Islet precursor cell (in vitro differentiated cells): ENCODE results near the gene TIMM23.
A peak's percentile ranks its signal among the peaks of the same experiment; 100 is the strongest.
"Not testable (repeated sequence)": the region's sequence is repeated elsewhere in the genome, so short reads cannot be mapped to it uniquely, and the experiment has no call there.

Source experiments
- DNase-seq: peaks from one replicate; pipeline ENCODE4 v3.0.0-alpha.2; 2018

The TIMM23 gene, protein sequence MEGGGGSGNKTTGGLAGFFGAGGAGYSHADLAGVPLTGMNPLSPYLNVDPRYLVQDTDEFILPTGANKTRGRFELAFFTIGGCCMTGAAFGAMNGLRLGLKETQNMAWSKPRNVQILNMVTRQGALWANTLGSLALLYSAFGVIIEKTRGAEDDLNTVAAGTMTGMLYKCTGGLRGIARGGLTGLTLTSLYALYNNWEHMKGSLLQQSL

DNA sequence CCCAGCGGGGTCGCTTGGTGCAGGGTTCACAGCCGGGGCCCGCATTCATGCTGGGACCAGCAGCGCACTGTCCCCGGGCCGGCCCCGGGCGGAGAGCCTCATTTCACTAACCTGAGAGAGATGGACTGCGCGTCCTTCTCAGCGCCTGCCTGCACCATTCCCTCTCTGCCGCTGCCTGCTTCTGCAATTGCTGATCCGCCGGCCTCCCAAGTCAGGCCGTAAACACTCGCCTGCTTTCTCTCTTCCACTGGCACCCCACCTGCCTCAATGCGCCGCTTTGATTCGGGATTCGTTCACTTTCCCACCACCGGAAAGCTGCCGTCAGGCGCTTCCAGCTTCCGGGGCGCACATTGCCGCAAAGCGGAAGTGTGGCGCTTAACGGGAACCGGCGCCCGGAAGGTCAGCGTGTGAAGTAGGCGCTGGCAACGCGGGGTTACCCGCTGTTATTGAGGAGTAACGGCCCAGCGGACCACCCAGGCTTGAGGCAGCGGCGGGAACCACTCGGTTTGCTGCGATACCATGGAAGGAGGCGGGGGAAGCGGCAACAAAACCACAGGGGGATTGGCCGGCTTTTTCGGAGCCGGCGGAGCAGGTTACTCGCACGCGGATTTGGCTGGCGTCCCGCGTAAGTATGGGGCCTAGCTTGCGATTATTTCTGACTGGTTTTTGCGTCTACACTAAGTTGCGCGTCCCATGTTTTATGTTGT lies at the start of gene TIMM23:
TSS of gene TIMM23 (plus strand) at position 384 of the 707 bp plus-strand sequence. CDS start at position 520, 136 bp downstream.
- peak; percentile 91 for DNase-seq

DNA sequence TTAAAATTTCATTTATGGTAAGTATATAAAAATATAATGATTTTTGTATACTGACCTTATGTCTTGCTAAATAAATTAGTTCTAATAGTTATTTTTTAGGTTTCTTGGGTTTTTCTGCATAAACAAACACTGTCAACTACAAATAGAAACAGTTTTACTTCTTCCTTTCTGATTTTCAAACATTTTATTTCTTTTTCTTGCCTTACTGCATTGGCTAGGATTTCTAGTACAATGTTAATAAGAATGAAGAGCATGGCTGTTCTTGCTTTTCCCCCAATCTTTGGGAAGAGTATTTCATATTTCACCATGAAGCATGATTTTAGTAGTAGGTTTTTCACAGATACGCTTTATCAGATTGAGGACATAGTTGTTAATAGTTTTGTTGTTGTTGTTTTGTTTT lies 45.5 kb upstream of the TIMM23 start:
- DNase-seq, result not testable (repeated sequence)

DNA sequence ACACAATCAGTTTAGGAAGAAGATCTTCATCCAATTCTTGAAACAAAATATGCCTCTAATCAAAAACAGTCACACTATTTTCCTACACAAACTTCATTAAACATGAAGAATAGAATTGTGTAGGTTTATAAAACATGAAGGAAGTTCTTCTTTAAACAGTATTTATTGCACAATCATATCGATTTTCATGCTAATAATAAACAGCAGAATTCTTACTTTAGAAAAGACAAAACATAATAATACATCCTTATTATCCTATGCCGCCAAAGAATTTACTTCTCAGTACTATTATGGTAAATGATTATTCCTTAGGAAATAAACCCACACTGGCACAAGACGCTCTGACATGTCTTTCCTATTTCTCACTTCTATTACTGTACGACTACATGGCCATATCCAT lies 41.0 kb upstream of the TIMM23 start:
- not testable (repeated sequence) for DNase-seq

DNA sequence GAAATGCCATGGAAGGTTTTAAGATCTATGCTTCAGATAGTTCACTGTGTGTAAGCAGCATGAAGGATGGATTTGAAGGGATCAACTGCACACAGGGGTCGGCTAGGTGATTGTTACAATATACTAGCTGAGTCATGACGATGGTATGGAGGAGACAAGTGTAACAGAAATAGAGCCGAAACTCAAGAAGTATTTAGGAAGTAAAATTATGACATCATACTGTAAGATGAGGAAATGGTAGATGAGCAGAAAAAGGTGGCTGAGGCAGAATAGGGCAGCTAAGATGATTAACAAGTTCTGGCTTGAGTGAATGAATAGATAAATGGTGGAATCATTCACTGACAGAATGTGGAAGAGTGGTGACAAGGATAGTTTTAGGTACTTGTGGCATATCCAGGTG lies 37.5 kb upstream of the TIMM23 start:
- DNase-seq, result not testable (repeated sequence)

DNA sequence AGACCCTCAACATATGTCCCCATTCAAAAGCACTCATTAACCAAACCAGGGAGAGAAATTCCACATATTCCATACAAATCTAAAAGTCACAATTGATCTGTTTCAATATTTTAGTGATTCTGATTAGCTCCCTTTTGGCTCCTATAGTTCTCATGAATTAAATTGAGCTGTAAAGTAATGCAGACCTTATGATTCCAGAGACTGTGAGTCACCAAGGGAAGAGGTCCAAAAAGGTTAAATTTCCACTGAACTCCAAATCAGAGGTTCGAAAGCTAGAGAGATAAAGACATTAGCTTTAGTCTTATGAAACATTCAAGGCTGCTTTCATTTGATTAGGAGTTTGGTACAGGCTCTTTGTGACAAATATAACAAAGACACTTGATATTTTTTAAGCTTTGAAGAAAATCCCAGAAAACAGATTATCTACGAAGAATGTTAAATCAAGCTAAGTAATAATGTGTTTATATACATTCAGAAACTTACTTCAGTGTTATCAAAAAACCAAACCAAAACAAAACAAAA lies 33.1 kb upstream of the TIMM23 start:
- not testable (repeated sequence) for DNase-seq

DNA sequence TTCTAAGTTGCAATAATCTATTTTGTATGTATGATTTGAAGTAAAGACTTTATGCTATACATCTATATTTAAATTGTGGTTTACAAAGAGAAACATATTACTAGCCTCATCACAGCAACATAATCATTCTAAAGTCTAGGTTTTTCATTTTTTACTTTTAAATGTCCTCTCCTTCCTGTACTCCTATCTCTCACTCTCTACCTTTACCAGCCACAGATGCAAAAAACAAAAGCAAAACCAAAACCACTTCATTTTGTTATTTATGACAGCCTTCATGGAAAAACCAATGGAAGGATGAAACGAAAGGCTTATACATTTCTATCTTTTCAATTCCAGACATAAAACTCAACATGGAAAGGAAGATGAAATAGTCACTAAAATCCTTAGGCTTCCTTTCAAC lies 31.1 kb upstream of the TIMM23 start:
- not testable (repeated sequence) for DNase-seq

DNA sequence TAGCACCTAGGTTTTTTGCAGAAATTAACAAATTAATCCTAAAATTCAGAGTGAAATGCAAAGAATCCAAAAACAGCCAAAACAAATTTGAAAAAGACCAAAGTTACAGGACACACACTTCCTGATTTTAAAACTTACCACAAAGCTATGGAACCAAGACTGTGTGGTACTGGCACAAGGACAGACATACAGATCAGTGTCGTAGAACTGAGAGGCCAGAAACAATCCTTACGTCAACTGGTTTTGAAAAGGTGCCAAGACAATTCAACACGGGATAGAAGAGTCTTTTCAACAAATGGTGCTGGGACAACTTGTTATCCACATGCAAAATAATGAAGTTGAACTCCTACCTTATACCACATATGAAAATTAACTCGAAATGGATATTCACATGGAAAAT lies 26.8 kb upstream of the TIMM23 start:
- DNase-seq, result not testable (repeated sequence)

DNA sequence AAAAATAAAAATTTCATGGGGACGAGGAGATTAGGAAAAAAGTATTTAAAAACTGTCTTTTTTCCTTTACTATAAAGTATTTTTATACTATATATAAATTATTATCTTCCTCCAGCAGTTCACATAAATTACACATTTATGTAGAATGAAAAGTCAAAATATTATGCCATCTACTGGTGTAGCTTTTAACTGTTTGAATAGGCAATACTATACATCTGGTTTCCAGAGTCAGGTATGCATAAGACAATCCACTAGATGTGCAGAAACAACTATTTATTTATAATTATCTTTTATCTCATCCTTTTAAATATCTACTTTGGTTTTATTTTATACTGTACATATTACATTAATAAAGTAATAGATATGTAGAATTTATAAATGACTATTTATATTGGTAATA lies 24.9 kb upstream of the TIMM23 start:
- not testable (repeated sequence) for DNase-seq

DNA sequence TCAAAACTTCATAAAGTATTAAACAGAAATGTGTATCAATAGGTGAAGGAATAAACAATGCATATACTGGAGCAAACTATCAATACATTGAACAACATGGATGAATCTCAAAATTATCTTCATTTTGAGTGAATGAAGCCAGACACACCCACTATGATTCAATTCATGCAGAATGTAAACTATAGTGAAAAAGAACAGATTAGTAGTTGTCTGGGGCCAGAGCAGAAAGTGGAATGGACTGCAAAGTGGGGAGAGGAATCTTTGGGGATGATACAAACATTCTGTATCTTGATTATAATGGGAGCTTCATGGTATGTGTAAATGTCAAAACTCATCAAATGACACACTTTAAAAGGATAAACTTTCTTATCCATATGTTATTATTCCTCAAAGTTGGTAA lies 23.5 kb upstream of the TIMM23 start:
- not testable (repeated sequence) for DNase-seq

DNA sequence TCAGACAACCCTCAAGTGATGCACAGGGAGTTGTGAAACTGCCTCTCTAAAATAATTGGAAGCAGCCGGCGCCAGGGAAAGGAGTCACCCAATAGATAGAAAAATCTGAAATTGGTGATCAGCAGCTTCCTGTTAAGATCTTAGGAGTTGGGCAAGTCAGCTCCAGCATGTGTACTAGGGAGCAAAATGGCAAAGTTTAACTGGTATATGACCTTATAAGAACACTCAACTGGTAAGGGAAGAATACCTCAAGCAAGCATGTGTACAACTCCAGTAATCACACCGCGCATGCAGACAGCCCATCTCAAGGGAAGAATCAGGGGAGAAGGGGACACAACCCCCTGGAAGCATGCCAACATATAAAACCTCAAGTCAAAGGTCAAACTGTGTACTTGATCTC lies 17.9 kb upstream of the TIMM23 start:
- DNase-seq, result not testable (repeated sequence)

DNA sequence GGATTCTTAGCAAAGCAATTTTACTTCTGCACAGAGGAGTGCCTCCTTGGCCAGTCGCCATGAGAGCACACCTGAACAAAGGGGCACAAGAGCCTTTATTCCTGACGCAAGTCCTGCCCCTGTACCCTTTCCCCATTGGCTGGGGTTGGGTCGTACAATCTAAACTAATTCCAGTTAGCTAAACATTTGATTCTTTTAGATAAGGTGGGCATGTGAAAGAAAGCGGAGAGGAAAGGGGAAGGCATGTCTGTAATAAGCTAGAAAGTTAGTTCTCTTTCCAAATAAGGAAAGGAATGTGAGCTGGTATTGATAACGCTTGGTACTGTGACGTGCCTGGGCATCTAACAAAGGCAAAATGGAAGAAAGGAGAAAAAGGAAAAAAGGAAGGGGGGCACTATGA lies 15.7 kb upstream of the TIMM23 start:
- DNase-seq, result not testable (repeated sequence)

DNA sequence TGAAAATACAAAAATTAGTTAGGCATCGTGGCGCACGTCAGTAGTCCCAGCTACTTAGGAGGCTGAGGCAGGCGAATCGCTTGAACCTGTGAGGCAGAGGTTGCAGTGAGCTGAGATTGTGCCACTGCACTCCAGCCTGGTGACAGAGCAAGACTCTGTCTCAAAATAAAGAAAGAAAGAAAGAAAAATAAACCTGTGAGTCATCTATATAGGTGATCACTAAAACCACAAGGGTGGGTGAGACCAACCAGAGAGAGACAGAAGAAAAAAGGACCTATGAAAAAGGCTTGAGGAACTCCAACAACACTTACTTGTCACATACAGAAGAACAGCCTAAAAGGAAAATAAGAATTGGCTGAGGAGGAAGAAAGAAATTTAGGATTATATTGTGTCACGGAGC lies 14.4 kb upstream of the TIMM23 start:
- DNase-seq, result not testable (repeated sequence)

DNA sequence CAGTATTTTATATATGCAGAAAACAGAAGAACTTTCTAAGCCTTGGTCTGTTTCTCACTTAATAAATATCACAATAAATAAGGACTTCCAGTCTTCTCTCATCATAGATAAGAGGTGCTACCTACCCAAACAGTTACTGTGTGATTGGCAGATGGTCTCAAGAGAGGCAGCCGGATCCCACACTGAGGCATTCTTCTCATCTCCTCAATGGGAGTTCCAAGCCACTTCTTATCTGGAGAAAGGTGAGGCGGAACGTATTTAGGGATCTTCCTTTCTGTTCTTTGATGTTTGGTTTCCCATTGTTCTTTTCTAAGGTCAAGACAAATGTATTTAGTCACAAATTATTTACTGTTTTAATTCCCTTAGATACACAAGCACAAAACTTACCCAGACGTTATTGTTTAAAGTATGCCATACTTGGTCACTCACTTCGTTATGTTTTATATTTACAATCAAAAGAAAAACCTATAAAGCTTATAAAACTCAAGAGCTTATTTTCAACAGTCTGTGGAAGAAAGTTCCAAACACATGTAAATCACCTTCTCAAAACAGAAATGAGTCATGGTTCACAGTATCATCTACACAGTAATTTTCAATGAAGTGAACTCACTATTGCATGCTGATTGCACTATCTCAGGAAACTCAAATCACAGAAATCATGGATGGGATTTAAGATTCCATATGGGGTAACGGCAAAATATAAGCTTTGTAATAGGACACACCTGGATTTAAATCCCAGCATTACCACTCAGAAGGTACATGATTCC lies 9.4 kb upstream of the TIMM23 start:
- not testable (repeated sequence) for DNase-seq

DNA sequence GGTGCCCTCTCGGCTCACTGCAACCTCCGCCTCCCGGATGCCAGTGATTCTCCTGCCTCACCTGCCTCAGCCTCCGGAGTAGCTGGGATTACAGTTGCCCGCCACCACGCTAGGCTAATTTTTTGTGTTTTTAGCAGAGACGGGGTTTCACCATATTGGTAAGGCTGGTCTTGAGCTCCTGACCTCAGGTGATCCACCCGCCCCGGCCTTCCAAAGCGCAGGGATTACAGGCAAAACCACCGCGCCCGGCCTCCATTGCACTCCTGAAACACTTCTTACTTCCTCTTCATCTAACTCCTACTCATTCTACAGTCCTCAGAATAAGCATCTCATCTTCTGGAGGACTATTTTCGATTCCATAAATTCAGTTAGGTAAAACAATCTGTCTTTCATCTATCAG lies 1.3 kb upstream of the TIMM23 start:
- DNase-seq, result not testable (repeated sequence)

DNA sequence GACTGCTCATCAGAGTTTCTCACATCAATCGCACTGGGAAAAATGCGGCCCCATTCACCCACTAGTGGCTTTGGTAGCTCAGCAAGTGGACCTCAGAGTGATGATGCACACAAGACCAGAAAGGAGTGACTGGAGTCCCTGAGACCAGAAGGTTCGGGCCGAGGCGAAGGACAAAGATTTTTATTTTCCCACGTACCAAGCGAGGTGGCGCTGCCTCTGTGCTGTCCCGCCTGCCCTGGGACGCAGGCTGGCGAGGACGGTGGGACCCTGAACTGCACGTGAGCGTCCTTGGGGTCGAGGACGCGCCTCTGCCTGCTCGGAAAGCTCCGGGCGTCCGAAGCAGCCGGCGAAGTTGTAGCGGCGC lies 565 bp upstream of the TIMM23 start:
- peak; percentile 57 for DNase-seq

DNA sequence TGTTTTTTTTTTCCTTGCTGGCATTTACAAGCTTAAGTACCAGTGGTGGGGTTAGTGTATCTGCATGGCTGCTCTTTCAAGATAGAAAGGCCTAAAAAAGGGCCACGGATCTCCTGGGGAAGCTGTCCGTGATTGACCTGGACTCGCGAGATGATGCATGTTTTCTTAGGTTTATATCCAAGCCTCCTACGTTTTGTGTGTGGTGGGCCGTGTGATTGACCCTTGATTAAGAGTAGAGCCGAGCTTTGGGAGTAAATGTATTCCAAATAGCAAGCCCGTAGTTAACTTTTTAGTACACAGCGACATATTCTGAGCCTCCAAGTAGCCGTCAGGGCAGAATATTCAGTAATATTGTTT lies 502 bp downstream of the TIMM23 start:
- DNase-seq, result not testable (repeated sequence)

DNA sequence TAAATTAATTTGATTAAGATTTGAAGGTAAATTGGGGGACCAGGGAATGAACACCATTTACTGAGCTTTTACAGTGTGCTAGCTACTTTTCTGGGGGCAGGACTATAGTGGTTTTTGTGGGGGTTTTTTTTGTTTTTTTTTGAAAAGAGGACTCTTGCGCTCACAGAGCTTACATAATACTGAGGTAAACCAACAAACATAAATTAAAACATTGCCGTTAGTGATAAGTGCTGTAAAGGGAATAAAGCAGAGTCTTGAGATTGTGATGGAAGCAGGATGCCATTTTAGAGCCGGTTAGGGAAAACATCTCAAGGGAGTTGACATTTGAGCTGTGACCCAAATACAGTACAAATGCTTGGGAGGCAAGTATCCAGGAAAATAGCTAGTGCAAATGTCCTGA lies 1.8 kb downstream of the TIMM23 start:
- DNase-seq, result not testable (repeated sequence)

DNA sequence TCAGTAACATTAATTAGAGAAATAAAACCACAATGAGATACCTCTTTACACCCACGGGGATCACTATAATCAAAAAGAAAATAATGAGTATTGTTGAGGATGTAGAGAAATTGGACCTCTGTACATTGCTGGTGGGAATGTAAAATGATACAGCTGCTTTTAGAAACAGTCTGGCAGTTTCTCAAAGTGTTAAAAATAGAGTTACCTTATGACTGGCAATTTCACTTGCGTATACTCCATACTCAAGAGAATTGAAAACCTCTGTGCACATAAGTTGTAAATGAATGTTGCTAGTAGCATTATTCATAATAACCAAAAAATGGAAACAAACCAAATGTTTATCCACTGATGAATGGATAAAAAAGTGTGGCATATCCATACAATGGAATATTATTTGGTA lies 6.3 kb downstream of the TIMM23 start:
- DNase-seq, result not testable (repeated sequence)

DNA sequence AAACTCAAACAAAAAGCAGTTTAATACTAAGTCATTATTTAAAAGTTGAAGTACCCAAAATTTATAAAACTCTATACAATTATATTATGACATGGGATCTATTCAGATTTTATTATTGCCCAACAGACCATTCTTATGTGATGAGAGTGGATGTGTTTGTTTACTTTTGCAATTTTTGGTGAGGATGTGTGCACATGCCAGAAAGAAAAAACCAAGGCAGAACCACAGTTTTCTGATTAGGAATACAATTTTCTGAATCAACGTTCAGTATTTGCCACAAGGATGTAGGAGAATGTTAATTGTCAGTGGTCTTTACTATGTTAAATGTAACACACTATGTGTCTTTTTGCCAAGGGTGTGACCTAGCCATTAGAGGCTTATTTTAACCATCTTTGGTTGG lies 9.1 kb downstream of the TIMM23 start:
- not testable (repeated sequence) for DNase-seq

DNA sequence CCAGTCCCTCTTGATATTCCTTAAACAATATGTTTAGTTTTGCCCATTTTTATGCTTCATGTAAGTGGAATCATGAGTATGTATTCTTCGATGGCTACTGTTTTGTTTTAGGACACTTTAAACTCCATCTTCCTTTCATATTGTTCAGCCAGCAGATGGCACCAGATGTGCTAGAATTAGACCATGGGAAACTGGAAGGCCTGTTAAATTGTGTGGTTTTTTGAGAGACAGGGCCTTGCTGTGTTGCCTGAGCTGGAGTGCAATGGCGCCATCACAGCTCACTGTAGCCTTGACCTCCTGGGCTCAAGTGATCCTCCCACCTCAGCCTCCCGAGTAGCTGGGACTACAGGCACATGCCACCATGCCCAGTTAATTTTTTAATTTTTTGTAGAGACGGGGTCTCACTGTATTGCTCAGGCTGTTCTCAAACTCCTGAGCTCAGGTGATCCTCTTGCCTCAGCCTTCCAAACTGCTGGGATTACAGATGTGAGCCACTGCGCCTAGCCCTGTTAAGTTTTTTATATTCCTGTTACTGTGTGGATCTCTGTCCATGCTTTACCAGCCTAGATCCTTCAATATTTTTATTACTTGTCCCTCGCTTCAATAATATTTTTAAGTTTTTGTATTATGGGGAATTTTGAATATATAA lies 11.4 kb downstream of the TIMM23 start:
- DNase-seq, result peak; percentile 64

DNA sequence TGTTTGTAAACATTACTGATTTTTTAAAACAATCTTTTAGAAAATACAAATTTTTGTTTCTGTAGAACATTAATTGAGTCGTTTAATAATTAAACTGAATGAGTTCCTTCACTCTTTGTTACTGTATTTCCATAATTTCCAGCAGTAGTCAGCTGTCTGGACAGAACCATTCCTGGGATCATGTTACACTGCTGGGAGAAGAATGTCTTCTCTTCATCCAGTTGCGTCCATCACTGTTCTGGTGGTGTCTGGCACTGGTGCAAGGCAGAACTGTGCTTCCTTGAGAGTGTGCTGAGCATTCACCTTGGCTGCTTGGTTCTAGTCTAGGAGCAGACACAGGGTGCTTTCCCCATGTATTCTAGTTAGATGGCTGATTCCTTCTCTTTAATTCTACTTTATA lies 12.2 kb downstream of the TIMM23 start:
- not testable (repeated sequence) for DNase-seq

DNA sequence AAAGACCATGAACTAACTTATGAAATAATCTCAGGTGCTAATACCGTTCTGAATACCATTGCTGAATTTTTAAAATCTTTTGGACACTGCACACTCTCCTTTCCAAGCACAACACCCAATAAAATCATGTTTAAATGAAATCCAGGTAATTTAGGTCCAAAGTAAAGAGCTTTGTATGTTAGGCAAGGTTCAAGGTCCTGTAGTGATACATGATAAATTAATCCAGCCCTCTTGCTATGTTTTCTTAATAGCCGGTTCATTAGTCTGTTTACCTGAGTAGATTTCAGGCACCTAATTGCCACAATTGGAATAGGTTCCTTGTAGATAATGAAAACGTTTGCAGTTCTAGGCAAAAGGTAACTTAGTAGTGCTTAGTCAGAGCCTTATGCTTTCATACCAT lies 13.3 kb downstream of the TIMM23 start:
- DNase-seq, result not testable (repeated sequence)

DNA sequence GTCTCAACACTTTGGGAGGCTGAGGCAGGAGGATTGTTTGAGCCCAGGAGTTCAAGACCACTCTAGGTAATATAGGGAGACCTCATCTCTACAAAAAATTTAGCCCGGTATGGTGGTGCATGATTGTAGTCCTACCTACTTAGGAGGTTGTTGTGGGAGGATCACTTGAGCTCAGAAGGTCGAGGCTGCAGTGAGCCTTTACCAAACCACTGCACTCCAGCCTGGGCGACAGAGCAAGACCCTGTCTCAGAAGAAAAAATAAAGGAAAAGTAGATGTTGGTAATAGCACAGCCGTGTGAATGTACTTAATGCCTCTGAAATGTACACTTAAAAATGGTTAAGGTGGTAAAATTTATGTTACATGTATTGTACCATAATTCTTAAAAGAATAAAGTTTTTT lies 25.3 kb downstream of the TIMM23 start:
- DNase-seq, result no peak
